Measurements from ENCODE around the gene STAT4.

The STAT4 gene

DNA sequence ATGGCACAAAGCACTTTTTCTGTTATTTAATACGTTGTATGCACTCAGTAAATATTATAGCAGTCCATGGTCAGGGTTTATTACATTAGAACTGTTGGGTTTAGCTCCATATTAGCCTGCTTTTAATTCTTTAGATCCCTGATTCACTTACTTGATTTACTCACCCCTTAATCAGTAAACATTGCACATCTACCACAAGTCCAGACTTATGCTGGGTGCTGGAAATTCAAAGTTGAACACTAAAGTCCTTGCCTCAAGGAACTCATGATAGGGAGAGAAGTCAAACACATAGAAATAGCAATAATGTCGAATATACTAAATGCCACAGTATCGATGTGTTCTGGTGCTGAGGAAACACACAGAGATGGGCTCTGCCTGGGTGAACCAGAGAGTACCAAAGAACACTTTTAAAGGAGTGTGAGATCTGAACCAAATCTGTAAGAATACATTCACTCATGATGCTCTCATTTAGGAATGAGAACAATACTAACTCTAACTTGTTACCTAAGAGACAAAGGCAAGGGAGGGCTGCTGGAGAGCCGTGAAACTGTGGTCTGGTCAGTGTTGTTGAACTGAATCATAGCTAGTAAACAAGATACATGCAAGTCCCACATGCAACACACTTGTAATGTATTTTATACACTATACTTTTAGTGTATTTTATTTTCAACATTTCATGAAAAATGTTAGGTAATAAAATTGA lies 4.9 kb downstream of the STAT4 start:
- no peak for DNase-seq (ENCODE audit: low spot score)

DNA sequence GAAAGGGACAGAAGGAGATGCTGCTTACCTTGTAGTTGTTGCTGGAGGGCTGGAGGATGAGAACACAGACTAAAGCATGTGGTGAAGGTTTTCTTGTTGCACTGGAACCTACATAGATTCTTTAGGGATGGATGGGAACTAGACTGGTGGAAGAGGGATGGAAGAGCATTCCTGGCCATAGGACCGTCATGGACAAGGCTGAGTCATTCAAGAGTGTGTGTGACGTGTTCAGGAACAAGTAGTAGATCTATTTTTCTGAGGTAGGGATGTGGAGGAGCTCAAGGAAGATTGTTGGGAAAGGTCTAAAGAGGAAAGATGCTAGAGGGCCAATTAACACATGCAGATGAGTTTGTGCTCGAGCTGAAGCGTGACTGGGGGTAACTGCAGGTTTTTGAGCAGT lies 6.6 kb downstream of the STAT4 start:
- no peak for DNase-seq (ENCODE audit: low spot score)

DNA sequence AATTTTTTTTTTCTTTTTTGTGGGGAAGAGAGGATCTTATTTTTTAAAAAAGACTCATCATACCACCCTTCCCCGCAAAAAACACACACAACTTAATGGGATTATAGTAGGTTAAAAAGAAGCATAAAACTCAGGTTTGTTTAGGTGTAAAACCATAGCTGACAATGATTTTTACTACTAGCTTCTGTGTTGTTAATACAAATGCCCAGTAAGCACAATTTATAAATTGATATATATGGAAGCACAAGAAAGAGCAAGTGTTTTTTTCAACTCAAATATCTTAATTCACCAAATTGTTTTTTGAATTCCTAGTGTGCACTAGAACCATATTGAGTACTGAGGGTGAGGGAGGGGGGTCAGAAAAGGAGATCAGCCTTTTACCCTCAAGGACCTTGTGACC lies 7.0 kb downstream of the STAT4 start:
- DNase-seq (ENCODE audit: low spot score), result no peak

DNA sequence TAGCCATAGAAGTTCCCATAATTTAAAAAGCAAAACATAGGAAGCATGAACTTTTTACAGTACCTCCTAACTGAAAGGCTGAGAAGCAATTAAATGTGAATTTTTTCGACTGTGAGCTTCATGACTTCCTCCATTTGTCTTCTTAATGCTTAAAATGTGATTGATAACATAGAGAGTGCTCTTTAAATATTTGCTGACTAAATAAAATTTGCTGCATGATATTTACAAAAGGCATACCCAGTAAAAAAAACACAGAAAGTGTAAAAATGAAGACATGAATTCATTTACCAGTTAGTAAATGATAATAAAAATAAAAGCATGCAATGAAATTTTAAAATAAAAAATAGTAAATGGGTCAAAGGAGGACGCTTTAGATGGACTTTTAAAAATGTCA lies 21.9 kb downstream of the STAT4 start:
- no peak for DNase-seq (ENCODE audit: low spot score)

DNA sequence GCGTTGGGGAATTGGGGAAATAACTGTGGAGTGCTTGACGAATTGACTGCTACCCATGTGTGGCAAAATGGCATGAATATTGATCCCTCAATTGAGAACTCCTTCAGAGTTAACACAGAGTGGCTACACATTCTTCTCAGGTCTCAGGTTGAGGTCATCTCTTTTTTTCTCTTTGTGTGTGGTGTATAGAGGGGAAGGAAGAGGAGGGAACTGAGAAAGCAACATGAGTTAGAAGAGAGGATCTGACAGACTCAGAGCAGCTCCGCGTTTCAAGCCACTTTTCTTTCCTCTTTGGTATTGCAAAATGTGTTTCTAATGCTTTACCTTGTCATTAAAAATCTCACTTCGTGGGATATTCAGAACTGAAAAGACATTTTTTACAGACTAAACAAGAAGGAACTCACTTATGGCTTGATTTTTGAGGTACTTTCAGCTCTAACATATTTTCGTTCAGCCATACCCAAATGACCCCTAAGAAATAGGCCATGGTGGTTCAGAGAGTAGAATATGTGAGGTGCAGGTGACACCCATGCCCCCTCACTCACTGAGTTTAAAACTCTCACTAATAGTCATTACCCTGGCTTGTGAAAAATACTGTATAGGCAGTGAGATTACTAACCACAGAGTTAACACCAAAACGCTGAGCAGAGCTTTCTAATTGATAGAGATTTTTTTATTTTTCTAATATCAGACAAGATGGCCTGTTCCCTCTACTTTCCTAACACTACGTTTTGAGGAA lies 22.5 kb downstream of the STAT4 start:
- no peak for DNase-seq (ENCODE audit: low spot score)

DNA sequence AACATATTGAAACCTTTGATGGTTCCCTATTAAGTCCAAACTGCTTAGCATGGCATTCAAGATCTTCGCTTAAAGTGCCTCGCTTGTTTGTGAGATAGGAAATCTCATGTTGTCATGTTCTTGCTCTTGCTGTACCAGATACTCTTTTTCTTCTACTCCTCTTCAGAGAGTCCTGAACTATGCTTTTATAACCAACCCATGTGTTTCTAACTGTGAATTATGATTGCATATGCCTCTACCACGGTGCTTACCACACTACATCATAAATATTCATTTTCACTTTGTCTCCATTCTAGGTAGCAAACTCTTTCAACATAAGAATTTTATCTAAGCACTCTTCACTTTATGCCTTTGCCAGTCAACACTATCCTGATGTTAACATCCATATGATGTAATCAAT lies 23.6 kb downstream of the STAT4 start:
- DNase-seq (ENCODE audit: low spot score), result no peak

DNA sequence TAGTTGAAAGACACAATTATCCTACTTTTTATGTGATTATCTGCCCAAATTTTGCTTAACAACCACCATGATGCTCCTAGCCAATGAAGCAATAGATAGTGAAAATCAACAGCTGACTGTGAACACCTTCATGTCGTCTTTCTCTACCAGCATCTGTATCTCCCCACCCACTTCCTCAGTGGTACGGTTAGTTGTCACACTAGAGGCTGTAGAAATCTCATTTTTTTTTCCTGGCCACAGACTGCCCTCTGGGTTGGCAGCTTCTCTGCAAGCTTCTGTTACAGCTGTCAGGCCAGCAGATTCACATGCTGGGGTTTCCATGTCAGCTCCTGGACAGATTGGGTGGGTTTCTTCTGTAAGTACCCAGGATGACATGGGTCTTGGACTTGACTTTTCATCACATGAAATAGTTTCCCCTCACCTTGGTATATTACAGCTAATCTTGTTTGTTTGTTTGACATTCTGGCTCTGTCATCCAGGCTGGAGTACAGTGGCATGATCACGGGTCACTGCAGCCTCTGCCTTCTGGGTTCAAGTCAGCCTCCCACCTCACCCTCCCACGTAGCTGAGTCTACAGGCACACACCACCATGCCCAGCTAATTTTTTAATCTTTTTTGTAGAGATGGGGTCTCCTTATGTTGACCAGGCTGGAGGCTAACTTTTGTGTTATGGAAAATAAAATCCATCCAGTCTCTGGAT lies 24.3 kb downstream of the STAT4 start:
- no peak for DNase-seq (ENCODE audit: low spot score)

DNA sequence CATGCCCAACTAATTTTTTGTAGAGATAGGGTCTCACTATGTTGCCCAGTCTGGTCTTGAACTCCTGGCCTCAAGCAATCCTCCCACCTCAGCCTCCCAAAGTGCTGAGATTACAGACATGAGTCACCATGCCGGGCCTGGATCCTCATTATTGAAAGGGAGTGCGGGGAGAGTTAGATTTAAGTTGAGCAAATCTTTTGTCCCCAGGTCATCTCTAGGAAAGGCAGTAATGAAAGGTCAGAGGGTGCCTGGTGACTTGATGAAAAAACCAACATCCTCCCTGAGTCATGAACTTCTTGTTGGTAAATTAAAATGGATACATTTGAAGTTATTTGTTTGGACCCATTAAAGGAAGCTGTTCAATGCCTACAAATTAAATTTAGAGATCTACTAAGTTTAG lies 25.1 kb downstream of the STAT4 start:
- no peak for DNase-seq (ENCODE audit: low spot score)

DNA sequence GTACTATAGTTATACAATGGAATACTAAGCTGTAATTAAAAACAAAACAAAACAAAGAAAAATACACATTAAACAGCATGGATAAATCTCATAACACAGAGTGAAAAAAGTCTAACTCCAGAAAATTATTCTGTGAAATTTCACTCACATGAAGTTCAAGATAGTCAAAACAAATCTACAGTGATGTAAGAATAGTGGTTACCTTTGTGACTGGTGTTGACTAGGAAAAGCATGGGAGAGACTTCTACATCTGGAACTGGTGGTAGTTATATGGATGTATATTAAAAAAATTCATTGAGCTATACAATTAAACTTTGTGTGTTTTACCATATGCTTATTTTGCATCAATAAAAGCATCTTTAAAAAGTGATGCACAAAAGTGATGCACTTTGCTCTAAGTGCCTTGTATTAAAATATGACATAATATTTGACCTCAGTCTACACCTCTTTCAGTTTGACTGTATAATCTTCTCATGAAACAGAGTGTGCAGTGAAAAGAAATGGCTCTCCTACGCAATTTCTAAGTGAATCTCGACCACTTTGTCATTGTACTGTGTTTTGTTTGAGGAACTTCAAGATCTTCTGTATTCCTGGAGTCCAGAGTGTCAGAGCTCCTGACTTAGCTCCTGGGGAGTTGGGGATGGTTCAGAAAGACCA lies 28.0 kb downstream of the STAT4 start:
- no peak for DNase-seq (ENCODE audit: low spot score)

DNA sequence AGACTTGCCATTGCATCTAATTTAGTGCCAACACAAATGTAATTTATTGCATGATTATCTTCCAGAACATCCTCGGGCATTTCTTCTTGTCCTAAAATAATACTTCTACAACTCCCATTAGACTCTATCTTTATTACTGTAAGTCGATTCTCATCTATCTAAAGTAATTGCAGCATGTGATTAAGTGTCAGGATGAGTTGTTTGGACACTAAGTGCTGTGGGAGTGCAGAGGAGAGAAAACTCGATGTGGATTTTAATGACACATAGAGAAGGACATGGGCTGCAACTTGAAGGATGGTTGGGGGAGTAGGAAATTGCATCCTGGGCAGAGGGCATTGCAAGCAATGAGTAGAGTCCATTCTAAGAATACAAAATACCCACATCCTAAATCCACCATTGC lies 33.5 kb downstream of the STAT4 start:
- DNase-seq (ENCODE audit: low spot score), result no peak

DNA sequence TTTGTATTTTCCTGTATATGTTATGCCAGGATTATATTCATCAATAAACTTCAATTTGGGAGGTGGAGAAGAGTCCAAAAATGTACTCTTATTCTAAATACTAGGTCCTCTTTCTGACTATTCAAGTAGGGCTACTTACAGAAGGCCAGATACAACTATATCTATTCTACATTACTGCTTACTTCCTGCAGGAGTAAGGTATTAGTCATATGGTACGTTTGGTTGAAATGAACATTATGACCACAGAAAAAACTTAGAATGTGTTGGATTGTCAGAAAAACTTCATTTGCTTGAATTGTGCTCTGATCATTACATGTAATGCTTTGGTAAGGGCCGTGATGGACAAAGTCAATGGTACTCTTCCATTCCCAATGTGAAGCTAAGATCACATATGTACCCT lies 35.0 kb downstream of the STAT4 start:
- peak; percentile 25 for DNase-seq (ENCODE audit: low spot score)

DNA sequence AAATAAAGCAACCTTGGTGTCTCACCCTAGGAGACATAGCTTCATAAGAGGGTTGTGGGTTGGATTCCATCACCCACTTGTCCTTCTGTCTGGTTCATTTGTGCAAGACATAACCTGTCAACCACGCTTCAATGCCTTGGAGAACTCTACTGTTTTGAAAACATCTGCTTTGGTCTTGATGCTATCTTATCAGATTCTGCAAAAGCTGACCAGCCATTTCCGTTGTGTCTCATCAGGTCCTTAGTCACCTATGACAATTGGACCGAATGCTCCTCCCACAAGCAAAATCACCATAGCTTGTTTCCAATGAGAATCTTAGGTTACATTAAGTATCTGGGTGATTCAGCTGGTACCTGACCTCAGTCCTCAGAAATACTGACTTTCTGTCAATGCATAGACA lies 35.4 kb downstream of the STAT4 start:
- DNase-seq (ENCODE audit: low spot score), result peak; percentile 32

DNA sequence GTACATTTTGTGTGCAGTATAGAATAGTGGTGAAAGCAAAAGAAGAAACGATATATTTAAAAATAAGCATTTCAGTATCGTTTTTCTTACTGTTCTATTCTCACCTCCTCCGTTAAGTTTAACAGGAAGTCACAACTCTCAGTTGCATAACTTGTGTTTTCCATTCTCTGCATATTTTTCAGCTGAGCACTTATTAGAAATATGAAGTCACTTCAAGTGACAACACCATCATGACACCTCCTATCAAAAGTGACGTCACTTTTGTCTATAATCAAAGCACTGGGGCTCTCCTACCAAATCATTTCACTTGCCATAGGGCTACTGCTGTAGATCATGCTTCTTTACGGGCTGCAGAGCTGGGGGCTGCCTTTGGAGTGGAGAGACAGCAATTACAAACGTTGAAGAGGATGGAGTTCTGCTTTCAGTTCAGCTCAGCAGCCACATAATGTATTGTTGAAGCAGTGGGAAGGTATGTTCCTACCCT lies 36.3 kb downstream of the STAT4 start:
- DNase-seq (ENCODE audit: low spot score), result peak; percentile 3

DNA sequence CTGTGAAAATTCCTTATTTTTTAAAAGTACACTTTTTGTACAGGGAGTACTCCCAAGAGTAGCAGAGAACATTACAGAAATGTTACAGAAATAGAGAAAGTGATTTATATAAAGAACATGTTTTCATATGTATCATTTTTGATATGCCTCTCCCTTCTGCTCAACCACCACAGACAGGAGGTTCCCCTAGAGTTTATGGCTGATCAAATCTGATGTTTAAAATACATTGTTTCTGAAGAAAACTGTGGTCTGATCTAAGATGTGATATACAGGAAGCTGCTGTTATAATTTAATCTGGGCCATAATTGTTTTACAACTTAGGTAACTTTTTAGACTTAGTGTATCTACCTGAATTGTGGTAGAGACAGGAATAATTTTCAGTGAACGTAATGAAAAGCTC lies 37.0 kb downstream of the STAT4 start:
- no peak for DNase-seq (ENCODE audit: low spot score)

DNA sequence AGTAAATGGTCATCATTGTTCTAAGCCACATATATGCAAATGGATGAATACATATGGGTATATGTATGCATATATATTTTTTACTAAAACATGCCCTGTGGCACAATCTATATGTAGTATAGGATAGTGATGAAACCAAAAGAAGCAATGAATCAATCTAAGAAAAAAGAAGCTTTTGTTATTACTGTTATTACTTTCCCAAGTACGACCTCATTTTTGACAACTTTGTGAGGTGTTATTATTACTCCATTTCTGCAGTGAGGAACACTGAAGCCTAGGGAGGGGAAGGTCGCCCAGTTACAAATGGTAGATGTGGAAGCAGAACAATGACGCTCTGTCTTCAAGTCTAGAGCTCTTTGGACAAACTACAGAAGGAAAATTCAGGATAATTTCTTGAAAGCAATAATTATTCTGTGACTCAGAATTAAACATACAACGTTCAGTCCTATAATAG lies 38.3 kb downstream of the STAT4 start:
- DNase-seq (ENCODE audit: low spot score), result no peak

DNA sequence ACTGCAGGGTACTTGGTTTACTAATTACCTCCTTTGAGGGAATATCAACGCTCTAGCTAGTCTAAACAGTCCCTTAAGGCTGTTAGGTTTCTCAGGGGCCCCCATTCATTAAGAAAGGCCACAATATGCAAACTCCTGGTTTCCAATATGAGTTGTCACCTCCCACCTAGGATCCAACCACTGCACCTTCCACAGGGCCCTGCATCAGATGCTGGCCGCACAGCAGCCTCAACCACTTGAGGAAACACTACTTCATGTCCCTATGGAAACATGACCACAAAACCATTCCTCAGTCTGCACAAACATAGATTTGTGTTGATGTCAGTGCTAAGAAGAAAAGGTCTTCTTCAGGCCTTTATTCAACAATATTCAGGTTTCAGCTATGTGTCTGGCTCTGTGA lies 40.9 kb downstream of the STAT4 start:
- DNase-seq (ENCODE audit: low spot score), result peak; percentile 3

DNA sequence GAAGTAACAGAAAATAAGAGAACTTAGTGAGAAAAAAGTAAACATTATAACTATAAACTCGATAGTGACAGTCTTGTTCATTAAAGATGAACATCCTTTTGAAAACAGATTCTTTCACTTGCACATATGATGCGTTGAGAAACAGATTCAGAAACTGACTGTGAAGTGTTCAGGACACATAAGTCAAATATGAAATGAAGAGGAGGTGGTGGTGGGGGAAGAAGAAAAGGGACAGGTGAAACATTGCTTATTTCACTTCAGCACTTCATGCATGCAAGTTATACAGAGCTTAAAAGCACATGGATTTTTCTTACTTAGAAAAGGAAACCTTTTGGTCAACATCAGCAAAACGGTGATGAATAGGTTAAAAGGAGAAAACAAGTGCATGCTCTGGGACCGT lies 42.5 kb downstream of the STAT4 start:
- DNase-seq (ENCODE audit: low spot score), result no peak

DNA sequence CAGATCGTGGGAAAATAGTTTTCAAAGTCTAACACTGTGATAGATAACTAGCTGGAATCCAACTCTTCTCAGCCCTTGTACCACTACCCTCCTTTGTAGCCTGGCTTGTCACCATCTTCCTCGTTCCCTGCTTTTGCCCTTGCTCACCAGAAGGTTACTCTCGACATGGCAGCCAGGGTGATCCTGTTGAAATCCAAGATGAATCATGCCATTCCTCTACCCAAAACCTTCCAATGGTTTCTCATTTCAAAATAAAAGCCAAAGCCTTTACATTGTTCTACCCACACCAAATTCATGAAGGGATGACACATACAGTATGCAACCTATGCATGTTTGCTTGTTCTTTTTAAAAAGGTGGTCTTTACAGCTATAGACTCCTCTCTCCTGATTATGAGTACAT lies 45.7 kb downstream of the STAT4 start:
- peak; percentile 5 for DNase-seq (ENCODE audit: low spot score)

DNA sequence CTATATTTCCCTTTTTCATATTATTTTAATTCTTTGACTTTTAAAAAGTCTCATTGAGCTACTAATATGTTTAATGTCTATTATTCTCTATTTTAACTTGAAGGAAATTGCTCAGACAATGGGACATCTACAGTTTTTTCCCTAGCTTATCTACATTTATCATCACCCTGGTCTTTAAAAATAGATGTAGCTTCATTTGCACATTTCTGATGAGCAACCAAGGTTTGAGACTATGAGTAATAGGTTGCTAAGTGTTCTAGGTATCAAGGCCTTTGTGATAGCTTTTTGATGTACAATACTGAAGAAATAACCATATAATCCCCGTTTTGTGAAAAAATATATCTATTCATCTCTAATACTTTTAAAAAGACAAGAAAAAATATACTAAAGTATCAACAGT lies 47.0 kb downstream of the STAT4 start:
- peak; percentile 35 for DNase-seq (ENCODE audit: low spot score)

DNA sequence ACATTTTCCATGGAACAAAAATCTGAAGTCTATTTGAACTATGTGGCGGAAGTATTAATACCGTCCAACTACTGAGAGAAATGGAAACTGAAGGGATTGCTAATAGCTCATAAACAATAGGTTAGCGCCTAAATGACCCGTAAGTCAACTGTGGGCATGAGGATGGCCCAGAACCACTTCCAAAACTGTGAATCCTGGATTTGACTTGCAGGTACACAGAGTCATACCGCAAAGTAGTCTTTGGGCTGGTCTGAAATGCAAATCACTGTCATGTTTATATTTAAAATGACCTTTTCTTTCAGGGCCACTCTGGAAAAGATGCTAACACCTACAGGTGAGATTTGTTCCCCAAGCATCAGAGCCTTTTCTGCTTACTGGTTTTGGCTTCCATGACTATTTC lies 50.6 kb downstream of the STAT4 start:
- no peak for DNase-seq (ENCODE audit: low spot score)

DNA sequence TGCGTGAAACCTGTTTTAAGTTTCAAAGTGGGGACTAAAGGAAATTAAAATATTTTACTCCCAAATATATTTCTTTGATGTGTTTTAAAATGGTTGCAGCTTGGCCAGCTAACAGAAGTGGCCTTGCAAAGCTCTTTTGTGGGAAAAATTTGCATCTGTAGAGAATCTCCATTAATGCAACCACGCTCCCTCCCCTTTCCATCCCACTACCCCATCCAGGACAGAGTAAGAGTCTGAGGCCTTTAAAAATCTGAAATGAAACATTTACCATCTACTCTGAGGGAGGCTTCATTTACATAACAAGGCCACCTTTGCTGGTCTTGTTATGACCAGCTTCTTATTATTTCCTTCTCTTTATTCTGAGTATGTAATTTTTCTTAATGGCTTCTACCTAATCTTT lies 63.5 kb downstream of the STAT4 start:
- DNase-seq (ENCODE audit: low spot score), result no peak

DNA sequence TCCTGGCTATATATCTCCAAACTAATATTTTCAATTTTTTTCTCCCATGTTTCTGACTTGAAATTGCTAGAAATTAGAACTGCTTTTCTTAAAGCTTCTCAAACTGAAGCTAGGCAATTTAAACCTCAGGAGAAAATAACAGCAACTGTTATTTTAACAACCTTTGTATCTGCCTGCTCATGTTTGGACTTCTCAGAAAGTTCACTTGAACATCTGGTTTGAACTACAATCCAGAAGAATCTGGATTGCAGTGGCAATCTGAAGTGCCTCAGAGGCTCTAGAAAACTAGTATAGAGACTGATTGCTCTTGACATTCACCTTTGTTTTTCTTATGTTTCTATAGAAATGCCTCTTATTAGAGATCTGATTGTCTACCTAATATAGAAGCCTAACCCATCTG lies 64.1 kb downstream of the STAT4 start:
- no peak for DNase-seq (ENCODE audit: low spot score)

DNA sequence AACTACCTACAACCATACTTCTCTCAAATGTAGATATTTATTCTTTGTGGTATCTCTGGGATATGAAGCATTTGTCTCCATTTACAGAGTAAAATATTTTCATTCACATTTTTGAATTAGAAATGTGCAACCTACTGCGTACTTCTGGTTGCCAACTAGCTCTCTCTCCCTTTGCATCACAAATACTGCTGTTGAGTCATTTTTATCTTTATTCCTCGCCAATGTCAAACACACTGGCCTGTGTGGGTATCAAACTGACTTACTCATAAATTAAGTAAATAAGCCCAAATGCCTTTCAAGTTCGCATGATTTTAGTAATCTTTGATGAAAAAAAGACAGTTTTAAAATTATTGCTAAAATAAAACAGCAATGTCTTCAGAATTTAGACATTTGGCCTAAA lies 67.3 kb downstream of the STAT4 start:
- no peak for DNase-seq (ENCODE audit: low spot score)
